Measurements from ENCODE around the gene NPL. TPM values are rescaled to one million over a fixed set of nuclear protein-coding genes. Genes with fewer than 3 reads are reported as not detected.

NPL gene
- total and polyA plus RNA-seq, 9 of the 15 experiments (the other 6 are each of a cell fraction or from before 2014, with no cell fraction given): 9.9 to 22.3 (median 14.2) TPM

DNA sequence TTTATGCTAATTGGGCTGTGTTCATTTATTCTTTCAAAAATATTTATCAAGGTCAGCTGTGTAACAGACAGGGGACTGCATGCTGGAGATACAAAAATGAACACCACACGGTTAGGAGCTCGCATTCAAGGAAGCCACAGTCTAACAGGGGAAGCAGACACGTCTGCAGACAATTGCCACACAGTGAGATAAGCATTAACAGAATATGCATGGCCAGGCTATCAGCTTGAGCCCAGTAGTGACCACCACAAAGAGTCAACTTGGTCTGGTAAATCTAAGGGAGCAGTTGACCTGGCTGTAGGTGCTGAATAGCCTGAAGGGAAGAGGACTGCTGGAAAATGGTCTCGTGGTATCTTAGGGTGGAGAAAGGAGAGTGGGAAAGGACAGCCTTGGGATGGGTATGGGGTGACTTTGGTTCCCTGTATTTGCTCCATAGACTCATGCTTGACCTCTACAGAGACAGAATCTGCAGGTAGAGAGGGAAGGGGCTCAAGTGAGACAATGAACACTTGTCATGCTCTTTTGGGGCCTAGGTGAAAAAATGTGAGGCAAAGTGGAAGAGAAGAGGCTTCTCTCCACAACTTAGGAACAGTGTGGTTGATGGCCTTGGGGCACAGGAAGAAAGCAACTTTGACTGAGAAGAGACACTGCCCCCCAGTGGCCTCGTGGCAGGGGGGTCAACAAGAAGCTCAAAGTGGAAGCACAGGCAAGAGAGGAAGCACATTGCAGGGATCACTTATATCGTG lies 7.6 kb upstream of the NPL start (continued):
- TF ChIP-seq ARNT (IDR thresholded peaks at IDR 0.05): no peak
- no peak for TF ChIP-seq SIRT6 (IDR thresholded peaks at IDR 0.05; ENCODE audit: low read depth, low read length)
- TF ChIP-seq NCOR1 (IDR thresholded peaks at IDR 0.05): peak; percentile 84
- TF ChIP-seq, protein P1, sequence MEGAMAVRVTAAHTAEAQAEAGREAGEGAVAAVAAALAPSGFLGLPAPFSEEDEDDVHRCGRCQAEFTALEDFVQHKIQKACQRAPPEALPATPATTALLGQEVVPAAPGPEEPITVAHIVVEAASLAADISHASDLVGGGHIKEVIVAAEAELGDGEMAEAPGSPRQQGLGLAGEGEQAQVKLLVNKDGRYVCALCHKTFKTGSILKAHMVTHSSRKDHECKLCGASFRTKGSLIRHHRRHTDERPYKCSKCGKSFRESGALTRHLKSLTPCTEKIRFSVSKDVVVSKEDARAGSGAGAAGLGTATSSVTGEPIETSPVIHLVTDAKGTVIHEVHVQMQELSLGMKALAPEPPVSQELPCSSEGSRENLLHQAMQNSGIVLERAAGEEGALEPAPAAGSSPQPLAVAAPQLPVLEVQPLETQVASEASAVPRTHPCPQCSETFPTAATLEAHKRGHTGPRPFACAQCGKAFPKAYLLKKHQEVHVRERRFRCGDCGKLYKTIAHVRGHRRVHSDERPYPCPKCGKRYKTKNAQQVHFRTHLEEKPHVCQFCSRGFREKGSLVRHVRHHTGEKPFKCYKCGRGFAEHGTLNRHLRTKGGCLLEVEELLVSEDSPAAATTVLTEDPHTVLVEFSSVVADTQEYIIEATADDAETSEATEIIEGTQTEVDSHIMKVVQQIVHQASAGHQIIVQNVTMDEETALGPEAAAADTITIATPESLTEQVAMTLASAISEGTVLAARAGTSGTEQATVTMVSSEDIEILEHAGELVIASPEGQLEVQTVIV (CRISPR knock-in tag; IDR thresholded peaks at IDR 0.05; ENCODE audit: borderline replicate concordance): no peak
- no peak for TF ChIP-seq NFIX (CRISPR knock-in tag; IDR thresholded peaks at IDR 0.05; ENCODE audit: low read depth)
- no peak for TF ChIP-seq FOXJ2 (tag; IDR thresholded peaks at IDR 0.05)
- TF ChIP-seq, protein P2, sequence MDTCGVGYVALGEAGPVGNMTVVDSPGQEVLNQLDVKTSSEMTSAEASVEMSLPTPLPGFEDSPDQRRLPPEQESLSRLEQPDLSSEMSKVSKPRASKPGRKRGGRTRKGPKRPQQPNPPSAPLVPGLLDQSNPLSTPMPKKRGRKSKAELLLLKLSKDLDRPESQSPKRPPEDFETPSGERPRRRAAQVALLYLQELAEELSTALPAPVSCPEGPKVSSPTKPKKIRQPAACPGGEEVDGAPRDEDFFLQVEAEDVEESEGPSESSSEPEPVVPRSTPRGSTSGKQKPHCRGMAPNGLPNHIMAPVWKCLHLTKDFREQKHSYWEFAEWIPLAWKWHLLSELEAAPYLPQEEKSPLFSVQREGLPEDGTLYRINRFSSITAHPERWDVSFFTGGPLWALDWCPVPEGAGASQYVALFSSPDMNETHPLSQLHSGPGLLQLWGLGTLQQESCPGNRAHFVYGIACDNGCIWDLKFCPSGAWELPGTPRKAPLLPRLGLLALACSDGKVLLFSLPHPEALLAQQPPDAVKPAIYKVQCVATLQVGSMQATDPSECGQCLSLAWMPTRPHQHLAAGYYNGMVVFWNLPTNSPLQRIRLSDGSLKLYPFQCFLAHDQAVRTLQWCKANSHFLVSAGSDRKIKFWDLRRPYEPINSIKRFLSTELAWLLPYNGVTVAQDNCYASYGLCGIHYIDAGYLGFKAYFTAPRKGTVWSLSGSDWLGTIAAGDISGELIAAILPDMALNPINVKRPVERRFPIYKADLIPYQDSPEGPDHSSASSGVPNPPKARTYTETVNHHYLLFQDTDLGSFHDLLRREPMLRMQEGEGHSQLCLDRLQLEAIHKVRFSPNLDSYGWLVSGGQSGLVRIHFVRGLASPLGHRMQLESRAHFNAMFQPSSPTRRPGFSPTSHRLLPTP (IDR thresholded peaks at IDR 0.05; ENCODE audit: borderline replicate concordance, extremely low read depth, insufficient read length): no peak
- 0 out of 2 replicates have a peak, but pooled peaks have one; percentile 18 for TF ChIP-seq NFIC (IDR thresholded peaks at IDR 0.05)
- TF ChIP-seq HNRNPLL (IDR thresholded peaks at IDR 0.05; ENCODE audit: low read depth, low read length, poor library complexity, severe bottlenecking): no peak
- no peak for TF ChIP-seq NR1H2 (CRISPR knock-in tag; IDR thresholded peaks at IDR 0.05)
- no peak for TF ChIP-seq RBBP5 (IDR thresholded peaks at IDR 0.05; ENCODE audit: borderline replicate concordance, insufficient read depth, low read length, poor library complexity, severe bottlenecking)
- TF ChIP-seq MAFK (IDR thresholded peaks at IDR 0.05; ENCODE audit: low read length): no peak
- TF ChIP-seq CEBPB (tag; IDR thresholded peaks at IDR 0.05): peak; percentile 74

Measured in K562 (cell line).